B cell (primary cell): ENCODE data around the gene EP400. TPM values are rescaled to one million over a fixed set of nuclear protein-coding genes. Genes with fewer than 3 reads are reported as not detected.

ENCODE experiments used
- ATAC-seq: fragments of 200-7000 bp; cut with Tn5 transposase; one replicate; pipeline ENCODE4 v1.10.0; 2021; ENCODE audit warnings: low read depth, mild to moderate bottlenecking, moderate number of reproducible peaks, moderate library complexity
- CTCF ChIA-PET: fragments of 350-600 bp; sonication (Branson Sonifier 250); formaldehyde crosslinking; loops from one replicate; lab custom pipeline; 2021; ENCODE audit warnings: antibody characterized with exemption, inconsistent platforms; lab: Charles Lee
- POLR2A ChIA-PET: fragments of 350-600 bp; sonication (Branson Sonifier 250); formaldehyde crosslinking; loops from one replicate; lab custom pipeline; 2021; ENCODE audit warnings: antibody characterized with exemption; lab: Charles Lee
- DNase-seq: peaks from one replicate; pipeline ENCODE4 v3.0.0; 2013
- H2AFZ ChIP-seq: 2 replicates; pipeline ENCODE4 v1.6.1; 2012; ENCODE audit warnings: mild to moderate bottlenecking, low read depth, low read length; ENCODE audit not compliant: insufficient read depth, poor library complexity, severe bottlenecking
- H3K27ac ChIP-seq, 2 donors: 1 replicate in 1 of 2; 2 replicates in 1 of 2; pipeline ENCODE4 v1.5.1; 2012 to 2013; ENCODE audit warnings: low read length in 2 of 2, mild to moderate bottlenecking in 2 of 2, moderate library complexity in 1 of 2
- H3K27me3 ChIP-seq, 4 experiments: fragments of 200-600 bp in 1 of 4; sonication (generic) in 1 of 4; replicated peaks in 1 of 4; 1 replicate in 2 of 4; 2 replicates in 2 of 4; pipeline versions ENCODE4 v1.6.1 to v1.7.0; 2013 to 2016; ENCODE audit warnings: low read length in 3 of 4, mild to moderate bottlenecking in 2 of 4, mixed read lengths in 1 of 4, moderate library complexity in 1 of 4; ENCODE audit not compliant: insufficient read depth in 4 of 4, control insufficient read depth in 3 of 4; ENCODE audit errors: control extremely low read depth in 1 of 4
- H3K36me3 ChIP-seq, 2 experiments: replicated peaks in 1 of 2; 1 replicate in 1 of 2; 2 replicates in 1 of 2; pipeline versions ENCODE4 v1.6.1 to v1.7.1; 2013; ENCODE audit warnings: low read length in 1 of 2; ENCODE audit not compliant: insufficient read depth in 2 of 2, control insufficient read depth in 1 of 2; ENCODE audit errors: control extremely low read depth in 1 of 2, extremely low read depth in 1 of 2
- H3K4me1 ChIP-seq, 2 donors: fragments of 200-600 bp in 1 of 2; sonication (generic) in 1 of 2; 1 replicate in 1 of 2; 2 replicates in 1 of 2; pipeline versions ENCODE4 v1.5.1 to v1.6.1; 2013 to 2017; ENCODE audit warnings: low read length in 2 of 2; ENCODE audit not compliant: control insufficient read depth in 2 of 2, insufficient read depth in 2 of 2
- H3K4me2 ChIP-seq: replicated peaks from 2 replicates; pipeline ENCODE3; 2012; ENCODE audit warnings: mild to moderate bottlenecking, low read depth, low read length; ENCODE audit not compliant: poor library complexity, severe bottlenecking
- H3K4me3 ChIP-seq, 5 experiments: fragments of 200-600 bp in 1 of 5; sonication (generic) in 1 of 5; 1 replicate in 3 of 5; 2 replicates in 2 of 5; pipeline versions ENCODE4 v1.5.1 to v1.7.0; 2011 to 2016; ENCODE audit warnings: low read length in 4 of 5, mild to moderate bottlenecking in 4 of 5, low read depth in 2 of 5, control low read depth in 1 of 5, moderate library complexity in 1 of 5; ENCODE audit not compliant: insufficient read depth in 1 of 5; ENCODE audit errors: control extremely low read depth in 1 of 5, extremely low read depth in 1 of 5
- H3K79me2 ChIP-seq: fragments of 200-600 bp; sonication (generic); one replicate; pipeline ENCODE4 v1.6.0; 2016; ENCODE audit warnings: low read length; ENCODE audit not compliant: control insufficient read depth, insufficient read depth
- H3K9ac ChIP-seq: fragments of 200-600 bp; sonication (generic); 2 replicates; pipeline ENCODE4 v1.6.1; 2017; ENCODE audit warnings: mild to moderate bottlenecking, low read length, moderate library complexity
- H3K9me3 ChIP-seq, 3 donors: one replicate each; pipeline versions ENCODE4 v1.6.1 to v1.7.1; 2013; ENCODE audit warnings: low read length in 2 of 3; ENCODE audit not compliant: control insufficient read depth in 2 of 3, insufficient read depth in 1 of 3; ENCODE audit errors: control extremely low read depth in 1 of 3
- H4K20me1 ChIP-seq: 2 replicates; pipeline ENCODE4 v1.6.0; 2012; ENCODE audit warnings: mild to moderate bottlenecking, low read length; ENCODE audit not compliant: insufficient read depth, control insufficient read depth, poor library complexity, severe bottlenecking
- H3K27ac Mint-ChIP-seq: one replicate; pipeline ENCODE4 v1.8.0; 2021; ENCODE audit warnings: mixed read lengths
- H3K27me3 Mint-ChIP-seq: one replicate; pipeline ENCODE4 v1.8.0; 2021; ENCODE audit warnings: mixed read lengths
- H3K4me1 Mint-ChIP-seq: one replicate; pipeline ENCODE4 v1.8.0; 2021; ENCODE audit warnings: mixed read lengths
- H3K4me3 Mint-ChIP-seq: one replicate; pipeline ENCODE4 v1.8.0; 2021; ENCODE audit warnings: mixed read lengths
- H3K9me3 Mint-ChIP-seq: one replicate; pipeline ENCODE4 v1.8.0; 2022; ENCODE audit warnings: mixed read lengths; ENCODE audit not compliant: insufficient read depth
- EZH2 ChIP-seq: IDR thresholded peaks from 2 replicates; pipeline ENCODE4 v1.6.1; 2012; ENCODE audit warnings: borderline replicate concordance, low read depth, mild to moderate bottlenecking, moderate library complexity, low read length; ENCODE audit not compliant: insufficient read depth, poor library complexity, severe bottlenecking
- WGBS: methylation state at CpG from one replicate; pipeline ENCODE4 v1.1.5; 2013; ENCODE audit warnings: missing lambda C conversion rate; ENCODE audit not compliant: insufficient coverage; 5-methylcytosine and 5-hydroxymethylcytosine counted together
- intact Hi-C: fragments of 100-400 bp; cut with micrococcal nuclease; formaldehyde crosslinking; loops from one replicate; pipeline ENCODE4 v1.10.0; 2022
- polyA plus RNA-seq: library from polyadenylated mRNA; depleted of rRNA; stranded (reverse); fragments of >200 nt; gene quantifications from 2 replicates; pipeline ENCODE4 v1.2.3, GENCODE V29; 2012
- total RNA-seq, 2 donors: library from RNA; stranded (reverse); fragments of 120-200 nt in 1 of 2; gene quantifications; 1 replicate in 1 of 2; 2 replicates in 1 of 2; pipeline versions ENCODE4 v1.2.3 to v1.2.4, GENCODE V29; 2013 to 2022
- TF ChIP-seq, protein P1 (sequence below): fragments of 200-600 bp; IDR thresholded peaks from one replicate; pipeline ENCODE4 v1.8.0; 2022; ENCODE audit warnings: antibody characterized with exemption, mild to moderate bottlenecking

EP400 gene
- total and polyA plus RNA-seq, 2 donors (not counting 1 experiment from before 2014, with no cell fraction given): 17.3 to 82.2 TPM

DNA sequence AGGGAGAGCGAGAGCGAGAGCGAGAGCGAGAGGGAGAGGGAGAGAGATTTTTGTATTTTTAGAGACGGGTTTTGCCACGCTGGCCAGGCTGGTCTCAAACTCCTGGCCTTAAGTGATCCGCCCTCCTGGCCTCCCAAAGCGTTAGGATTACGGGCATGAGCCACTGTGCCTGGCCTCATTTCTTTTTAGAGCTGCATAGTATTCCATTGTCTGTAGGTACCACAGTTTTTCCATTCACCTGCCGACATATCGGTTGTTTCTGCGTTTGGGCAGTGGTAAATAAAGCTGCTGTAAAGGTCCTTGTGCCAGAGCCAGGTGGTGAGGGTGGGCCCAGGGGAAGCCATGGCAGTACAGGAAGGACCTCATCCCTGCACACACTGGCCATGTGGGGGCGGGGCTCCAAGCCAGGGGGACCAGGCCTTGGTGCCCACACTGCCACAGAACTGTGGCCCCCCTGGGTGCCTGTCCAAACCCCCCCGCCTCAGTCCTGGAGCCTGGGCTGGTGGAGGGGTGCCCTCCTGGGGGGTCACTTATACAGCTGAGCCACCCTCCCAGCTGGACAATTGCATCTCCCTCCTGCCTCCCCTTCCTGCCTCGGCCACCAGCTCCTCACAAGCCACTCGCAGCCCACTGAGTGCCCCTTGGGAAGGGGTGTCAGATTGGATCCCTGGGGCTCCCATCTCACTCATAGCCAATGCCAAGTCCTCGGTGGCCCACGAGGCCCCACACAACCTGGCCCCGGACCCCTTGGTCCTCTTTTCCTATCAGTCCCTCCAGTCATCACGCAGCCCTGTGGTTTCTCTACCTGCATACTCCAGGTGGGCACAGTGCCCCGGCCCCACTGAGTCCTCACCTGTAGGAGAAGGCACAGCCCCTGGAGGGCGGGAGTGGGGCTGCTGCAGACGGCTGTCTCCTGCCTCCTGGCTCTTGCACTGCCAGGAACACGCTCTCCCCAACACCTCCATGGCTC lies 22.3 kb upstream of the EP400 start:
- H3K36me3 ChIP-seq: peaks cover 0 to 7% of the 10 kb centered on the region in 2 experiments
- ChIA-PET CTCF (interaction anchor here (1.5 kb wide), 1 partner anchor 22 kb away, joined by 3 read pairs; no protein-coding TSS in a partner anchor), POLR2A (interaction anchor here (1.3 to 1.8 kb wide), 2 partner anchors 22 to 32 kb away, joined by 4 to 7 read pairs; partner anchors contain the start of gene EP400)
- peaks cover 39 to 59% of the 10 kb centered on the region in 2 donors for H3K4me1 ChIP-seq
- intact Hi-C loops: loop anchor here (10.0 kb wide), 4 partner anchors 103 to 1053 kb away; partner anchors contain the start of genes MMP17 and RAN
- H3K27me3 ChIP-seq: no peaks in the 10 kb centered on the region
- H2AFZ ChIP-seq: no peak overlapping the region
- Mint-ChIP-seq H3K9me3 (no peaks in the 10 kb centered on the region), H3K27ac (peak overlapping the region; percentile 81), H3K27me3 (no peaks in the 10 kb centered on the region), H3K4me1 (peaks cover 48% of the 10 kb centered on the region), H3K4me3 (peak overlapping the region; percentile 79)
- peak overlapping the region; percentile 99 for H3K4me2 ChIP-seq
- no peak for TF ChIP-seq EZH2
- TF ChIP-seq, protein P1, sequence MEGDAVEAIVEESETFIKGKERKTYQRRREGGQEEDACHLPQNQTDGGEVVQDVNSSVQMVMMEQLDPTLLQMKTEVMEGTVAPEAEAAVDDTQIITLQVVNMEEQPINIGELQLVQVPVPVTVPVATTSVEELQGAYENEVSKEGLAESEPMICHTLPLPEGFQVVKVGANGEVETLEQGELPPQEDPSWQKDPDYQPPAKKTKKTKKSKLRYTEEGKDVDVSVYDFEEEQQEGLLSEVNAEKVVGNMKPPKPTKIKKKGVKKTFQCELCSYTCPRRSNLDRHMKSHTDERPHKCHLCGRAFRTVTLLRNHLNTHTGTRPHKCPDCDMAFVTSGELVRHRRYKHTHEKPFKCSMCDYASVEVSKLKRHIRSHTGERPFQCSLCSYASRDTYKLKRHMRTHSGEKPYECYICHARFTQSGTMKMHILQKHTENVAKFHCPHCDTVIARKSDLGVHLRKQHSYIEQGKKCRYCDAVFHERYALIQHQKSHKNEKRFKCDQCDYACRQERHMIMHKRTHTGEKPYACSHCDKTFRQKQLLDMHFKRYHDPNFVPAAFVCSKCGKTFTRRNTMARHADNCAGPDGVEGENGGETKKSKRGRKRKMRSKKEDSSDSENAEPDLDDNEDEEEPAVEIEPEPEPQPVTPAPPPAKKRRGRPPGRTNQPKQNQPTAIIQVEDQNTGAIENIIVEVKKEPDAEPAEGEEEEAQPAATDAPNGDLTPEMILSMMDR: no peak
- no peak overlapping the region for H3K4me3 ChIP-seq
- H3K9ac ChIP-seq: no peak overlapping the region
- DNase-seq (peak; percentile 38), ATAC-seq (no peak)
- whole genome bisulfite sequencing: 80% methylated on average over 18 of the region's 24 CpGs
- H3K27ac ChIP-seq: no peak overlapping the region
- H3K79me2 ChIP-seq: peaks cover 7% of the 10 kb centered on the region
- no peaks in the 10 kb centered on the region for H4K20me1 ChIP-seq
- peaks cover 0 to 13% (median 0%) of the 10 kb centered on the region in 3 donors for H3K9me3 ChIP-seq
